Measurements from ENCODE around the gene SLC25A19.

DNA sequence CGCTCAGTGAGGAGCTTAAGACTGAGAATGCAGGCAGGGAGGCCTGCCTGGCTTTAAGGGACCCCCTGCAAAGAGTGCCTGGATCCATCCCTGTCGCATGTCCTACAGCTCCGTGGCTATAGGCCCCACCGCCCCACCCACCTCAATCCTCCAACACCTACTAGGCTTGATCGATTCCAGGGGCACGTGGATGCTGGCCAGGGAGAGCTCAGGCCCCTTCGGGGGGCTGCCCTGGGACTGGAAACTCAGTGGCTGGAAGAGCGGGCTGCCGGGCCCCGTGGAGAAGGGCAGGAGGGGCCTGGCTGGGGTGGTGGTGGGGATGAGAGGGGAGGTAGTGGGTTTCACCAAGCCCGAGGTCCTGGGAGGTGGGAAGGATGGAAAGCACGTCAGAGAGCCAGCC lies 50.0 kb downstream of the SLC25A19 start:
- TF ChIP-seq, protein P1, sequence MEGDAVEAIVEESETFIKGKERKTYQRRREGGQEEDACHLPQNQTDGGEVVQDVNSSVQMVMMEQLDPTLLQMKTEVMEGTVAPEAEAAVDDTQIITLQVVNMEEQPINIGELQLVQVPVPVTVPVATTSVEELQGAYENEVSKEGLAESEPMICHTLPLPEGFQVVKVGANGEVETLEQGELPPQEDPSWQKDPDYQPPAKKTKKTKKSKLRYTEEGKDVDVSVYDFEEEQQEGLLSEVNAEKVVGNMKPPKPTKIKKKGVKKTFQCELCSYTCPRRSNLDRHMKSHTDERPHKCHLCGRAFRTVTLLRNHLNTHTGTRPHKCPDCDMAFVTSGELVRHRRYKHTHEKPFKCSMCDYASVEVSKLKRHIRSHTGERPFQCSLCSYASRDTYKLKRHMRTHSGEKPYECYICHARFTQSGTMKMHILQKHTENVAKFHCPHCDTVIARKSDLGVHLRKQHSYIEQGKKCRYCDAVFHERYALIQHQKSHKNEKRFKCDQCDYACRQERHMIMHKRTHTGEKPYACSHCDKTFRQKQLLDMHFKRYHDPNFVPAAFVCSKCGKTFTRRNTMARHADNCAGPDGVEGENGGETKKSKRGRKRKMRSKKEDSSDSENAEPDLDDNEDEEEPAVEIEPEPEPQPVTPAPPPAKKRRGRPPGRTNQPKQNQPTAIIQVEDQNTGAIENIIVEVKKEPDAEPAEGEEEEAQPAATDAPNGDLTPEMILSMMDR (IDR thresholded peaks at IDR 0.05; ENCODE audit: insufficient read depth, low read depth, low read length), result no peak
- TF ChIP-seq EZH2 (IDR thresholded peaks at IDR 0.05; ENCODE audit: insufficient read depth, low read length), result no peak
